BE2C (cell line): ENCODE measurements around the gene PEAR1.

Experiments
- DNase-seq: peaks from one replicate; pipeline ENCODE4 v3.0.0-alpha.2; 2020
- H3K27me3 ChIP-seq: fragments of 250-450 bp; sonication (Bioruptor Pico); 2 replicates; pipeline ENCODE4 v1.5.1; 2020; ENCODE audit warnings: mild to moderate bottlenecking
- H3K36me3 ChIP-seq: fragments of 250-450 bp; sonication (Bioruptor Pico); 2 replicates; pipeline ENCODE4 v1.5.1; 2020; ENCODE audit warnings: mild to moderate bottlenecking
- H3K4me1 ChIP-seq: fragments of 250-450 bp; sonication (Bioruptor Pico); 2 replicates; pipeline ENCODE4 v1.5.1; 2020
- H3K4me3 ChIP-seq: 2 replicates; pipeline ENCODE4 v1.5.1; 2011; ENCODE audit warnings: low read depth, low read length
- H3K9me3 ChIP-seq: fragments of 250-450 bp; sonication (Bioruptor Pico); 2 replicates; pipeline ENCODE4 v1.5.1; 2020
- CTCF ChIP-seq: IDR thresholded peaks from 2 replicates; pipeline ENCODE4 v1.5.1; 2012; ENCODE audit warnings: mild to moderate bottlenecking, low read depth, low read length

The PEAR1 gene

GRCh38 chr1:156863631-156864030, 29.9 kb upstream of the PEAR1 start:
- Histone ChIP-seq H3K4me1 (peaks cover 11% of the 10 kb centered on the region), H3K36me3 (no peaks in the 10 kb centered on the region), H3K27me3 (0 out of 2 replicates have a peak, but pooled peaks cover 4% of the 10 kb centered on the region), H3K9me3 (no peaks in the 10 kb centered on the region), H3K4me3 (peak overlapping the region; percentile 38)
- no peak for TF ChIP-seq CTCF
- DNase-seq, result no peak

- Histone ChIP-seq H3K9me3 (no peaks in the 10 kb centered on the region), H3K36me3 (no peaks in the 10 kb centered on the region), H3K4me1 (peaks cover 11% of the 10 kb centered on the region), H3K27me3 (0 out of 2 replicates have a peak, but pooled peaks cover 4% of the 10 kb centered on the region), H3K4me3 (no peak overlapping the region)
- no peak for TF ChIP-seq CTCF
- DNase-seq, result no peak
These were observed 28.7 kb upstream of the PEAR1 start for GRCh38 chr1:156864796-156865195.

- Histone ChIP-seq H3K9me3 (no peaks in the 10 kb centered on the region), H3K36me3 (no peaks in the 10 kb centered on the region), H3K4me3 (no peak overlapping the region), H3K27me3 (0 out of 2 replicates have a peak, but pooled peaks cover 4% of the 10 kb centered on the region), H3K4me1 (peaks cover 11% of the 10 kb centered on the region)
- no peak for DNase-seq
- TF ChIP-seq CTCF, result no peak
These were observed 28.3 kb upstream of the PEAR1 start for GRCh38 chr1:156865258-156865657.

GRCh38 chr1:156865865-156866248, 27.7 kb upstream of the PEAR1 start:
- DNase-seq, result no peak
- 0 out of 2 replicates have a peak, but pooled peaks cover 3% of the 10 kb centered on the region for H3K27me3 ChIP-seq
- no peaks in the 10 kb centered on the region for H3K9me3 ChIP-seq
- no peaks in the 10 kb centered on the region for H3K36me3 ChIP-seq
- no peak overlapping the region for H3K4me3 ChIP-seq
- no peak for TF ChIP-seq CTCF
- peaks cover 11% of the 10 kb centered on the region for H3K4me1 ChIP-seq

GRCh38 chr1:156866249-156866909, 27.1 kb upstream of the PEAR1 start:
- no peak for DNase-seq
- H3K36me3 ChIP-seq, result no peaks in the 10 kb centered on the region
- no peak for TF ChIP-seq CTCF
- H3K27me3 ChIP-seq, result no peaks in the 10 kb centered on the region
- H3K9me3 ChIP-seq, result no peaks in the 10 kb centered on the region
- H3K4me1 ChIP-seq, result peaks cover 11% of the 10 kb centered on the region
- H3K4me3 ChIP-seq, result no peak overlapping the region

- no peak for TF ChIP-seq CTCF
- H3K4me1 ChIP-seq, result peaks cover 6% of the 10 kb centered on the region
- no peak for DNase-seq
- no peaks in the 10 kb centered on the region for H3K27me3 ChIP-seq
- no peaks in the 10 kb centered on the region for H3K36me3 ChIP-seq
- no peaks in the 10 kb centered on the region for H3K9me3 ChIP-seq
- H3K4me3 ChIP-seq, result no peak overlapping the region
These were observed 25.2 kb upstream of the PEAR1 start for GRCh38 chr1:156868341-156868740.
